Left ventricle myocardium inferior (tissue), 1 donor: ENCODE measurements around the gene REEP1. TPM values are rescaled to one million over a fixed set of nuclear protein-coding genes. Genes with fewer than 3 reads are reported as not detected.
A peak's percentile ranks its signal among the peaks of the same experiment; 100 is the strongest.

ENCODE experiments used
- DNase-seq: peaks from one replicate; pipeline ENCODE4 v3.0.0-alpha.2; 2020
- H3K27ac ChIP-seq: fragments of 200-600 bp; replicated peaks from 2 replicates; pipeline ENCODE4 v1.8.0; 2021
- H3K27me3 ChIP-seq: fragments of 200-600 bp; 2 replicates; pipeline ENCODE4 v1.8.0; 2021; ENCODE audit warnings: low read depth
- H3K36me3 ChIP-seq: fragments of 200-600 bp; 2 replicates; pipeline ENCODE4 v1.8.0; 2021
- H3K4me1 ChIP-seq: fragments of 200-600 bp; 2 replicates; pipeline ENCODE4 v1.8.0; 2021
- H3K4me3 ChIP-seq: fragments of 200-600 bp; 2 replicates; pipeline ENCODE4 v1.8.0; 2021; ENCODE audit warnings: mild to moderate bottlenecking, moderate library complexity
- H3K9me3 ChIP-seq: fragments of 200-600 bp; replicated peaks from 2 replicates; pipeline ENCODE4 v1.8.0; 2021
- intact Hi-C: fragments of 100-400 bp; cut with micrococcal nuclease; formaldehyde crosslinking; loops from one replicate; pipeline ENCODE4 v1.11.0; 2022
- total RNA-seq: library from RNA; stranded (reverse); fragmentation: NEBNext Ultra II Directional; extraction: Animal tissue kit (Norgen Biotek cat#: 25700); gene quantifications from one replicate; pipeline ENCODE4 v1.2.1, GENCODE V29; 2021
- TF ChIP-seq, protein P1 (sequence below): fragments of 200-600 bp; IDR thresholded peaks from 2 replicates; pipeline ENCODE4 v1.8.0; 2021; ENCODE audit warnings: antibody characterized with exemption, mild to moderate bottlenecking, borderline replicate concordance
- donor health status: DM: no; HTN: yes; CAD: no; lungs with severe emphysema.

REEP1 gene
- total RNA-seq, 1 donor from 2014 or later, result 30.2 TPM

GRCh38 chr2:86194751-86195054 is 142.7 kb downstream of the REEP1 start:
- intact Hi-C loops, result no loop called here
- H3K27ac ChIP-seq, result peak overlapping the region; percentile 100
- H3K27me3 ChIP-seq, result no peaks in the 10 kb centered on the region
- no peaks in the 10 kb centered on the region for H3K36me3 ChIP-seq
- H3K9me3 ChIP-seq, result no peaks in the 10 kb centered on the region
- TF ChIP-seq, protein P1, sequence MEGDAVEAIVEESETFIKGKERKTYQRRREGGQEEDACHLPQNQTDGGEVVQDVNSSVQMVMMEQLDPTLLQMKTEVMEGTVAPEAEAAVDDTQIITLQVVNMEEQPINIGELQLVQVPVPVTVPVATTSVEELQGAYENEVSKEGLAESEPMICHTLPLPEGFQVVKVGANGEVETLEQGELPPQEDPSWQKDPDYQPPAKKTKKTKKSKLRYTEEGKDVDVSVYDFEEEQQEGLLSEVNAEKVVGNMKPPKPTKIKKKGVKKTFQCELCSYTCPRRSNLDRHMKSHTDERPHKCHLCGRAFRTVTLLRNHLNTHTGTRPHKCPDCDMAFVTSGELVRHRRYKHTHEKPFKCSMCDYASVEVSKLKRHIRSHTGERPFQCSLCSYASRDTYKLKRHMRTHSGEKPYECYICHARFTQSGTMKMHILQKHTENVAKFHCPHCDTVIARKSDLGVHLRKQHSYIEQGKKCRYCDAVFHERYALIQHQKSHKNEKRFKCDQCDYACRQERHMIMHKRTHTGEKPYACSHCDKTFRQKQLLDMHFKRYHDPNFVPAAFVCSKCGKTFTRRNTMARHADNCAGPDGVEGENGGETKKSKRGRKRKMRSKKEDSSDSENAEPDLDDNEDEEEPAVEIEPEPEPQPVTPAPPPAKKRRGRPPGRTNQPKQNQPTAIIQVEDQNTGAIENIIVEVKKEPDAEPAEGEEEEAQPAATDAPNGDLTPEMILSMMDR, result no peak
- DNase-seq, result no peak
- H3K4me1 ChIP-seq, result peaks cover 74% of the 10 kb centered on the region
- H3K4me3 ChIP-seq, result peak overlapping the region; percentile 97

- peak overlapping the region; percentile 97 for H3K4me3 ChIP-seq
- H3K36me3 ChIP-seq, result no peaks in the 10 kb centered on the region
- intact Hi-C loops, result no loop called here
- H3K27ac ChIP-seq, result peak overlapping the region; percentile 100
- TF ChIP-seq, protein P1, result no peak
- H3K9me3 ChIP-seq, result no peaks in the 10 kb centered on the region
- no peak for DNase-seq
- H3K4me1 ChIP-seq, result peaks cover 75% of the 10 kb centered on the region
- H3K27me3 ChIP-seq, result no peaks in the 10 kb centered on the region
Observed at GRCh38 chr2:86193901-86194567, 143.4 kb downstream of the REEP1 start.

DNA sequence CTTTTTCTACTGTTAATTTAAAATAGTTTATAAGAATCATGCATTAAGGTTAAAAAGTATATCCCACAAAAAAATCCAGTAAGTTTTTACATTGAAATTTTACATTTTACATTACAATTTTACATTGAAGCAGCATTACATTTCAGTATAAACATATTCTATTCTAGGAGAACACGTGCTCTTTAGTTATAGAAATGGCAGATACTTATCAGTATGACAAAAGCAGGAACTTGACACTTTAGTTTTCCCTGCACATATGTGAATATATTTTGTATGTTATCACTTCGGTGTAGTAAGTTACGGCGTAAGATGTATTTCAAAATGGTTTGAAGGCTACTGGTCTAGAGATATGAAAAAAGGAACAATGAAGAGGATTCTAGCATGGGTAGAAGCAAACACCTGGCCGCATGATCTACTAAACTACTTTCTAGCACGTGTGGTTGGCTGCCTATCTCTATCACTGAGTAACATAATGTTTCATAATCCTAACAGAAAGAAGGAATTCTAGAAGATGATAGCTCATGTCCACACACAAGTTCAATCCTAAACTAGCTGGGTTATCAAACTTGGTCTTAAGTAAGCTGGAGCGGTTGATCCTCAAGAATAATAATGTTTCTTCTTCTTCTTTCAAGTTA is 147.5 kb downstream of the REEP1 start:
- no peak overlapping the region for H3K4me3 ChIP-seq
- intact Hi-C loops, result no loop called here
- peaks cover 98% of the 10 kb centered on the region for H3K4me1 ChIP-seq
- TF ChIP-seq, protein P1, result no peak
- no peak overlapping the region for H3K27ac ChIP-seq
- no peaks in the 10 kb centered on the region for H3K27me3 ChIP-seq
- no peaks in the 10 kb centered on the region for H3K9me3 ChIP-seq
- no peaks in the 10 kb centered on the region for H3K36me3 ChIP-seq
- no peak for DNase-seq

DNA sequence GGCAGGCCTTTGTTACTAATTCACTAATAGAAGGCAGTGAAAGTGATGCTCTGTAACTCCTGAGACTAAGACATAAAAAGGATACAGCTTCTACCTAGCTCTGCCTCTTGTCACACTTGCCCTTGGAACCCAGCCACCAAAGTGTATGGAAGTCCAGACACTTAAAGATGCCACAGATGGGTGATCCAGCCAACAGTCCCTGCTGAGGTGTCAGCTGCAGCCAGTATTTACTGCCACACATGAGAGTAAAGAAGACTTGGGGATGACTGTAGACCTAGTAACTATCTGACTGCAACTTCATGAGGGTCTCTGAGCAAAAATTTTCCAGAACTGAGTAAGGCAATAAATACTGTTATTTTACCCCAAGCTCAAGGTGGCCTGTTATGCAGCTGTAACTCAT is 151.0 kb downstream of the REEP1 start:
- Histone ChIP-seq H3K27me3 (no peaks in the 10 kb centered on the region), H3K4me3 (no peak overlapping the region), H3K4me1 (peaks cover 100% of the 10 kb centered on the region), H3K9me3 (no peaks in the 10 kb centered on the region), H3K36me3 (no peaks in the 10 kb centered on the region), H3K27ac (peak overlapping the region; percentile 74)
- DNase-seq, result no peak
- TF ChIP-seq, protein P1, result no peak
- intact Hi-C loops, result no loop called here

DNA sequence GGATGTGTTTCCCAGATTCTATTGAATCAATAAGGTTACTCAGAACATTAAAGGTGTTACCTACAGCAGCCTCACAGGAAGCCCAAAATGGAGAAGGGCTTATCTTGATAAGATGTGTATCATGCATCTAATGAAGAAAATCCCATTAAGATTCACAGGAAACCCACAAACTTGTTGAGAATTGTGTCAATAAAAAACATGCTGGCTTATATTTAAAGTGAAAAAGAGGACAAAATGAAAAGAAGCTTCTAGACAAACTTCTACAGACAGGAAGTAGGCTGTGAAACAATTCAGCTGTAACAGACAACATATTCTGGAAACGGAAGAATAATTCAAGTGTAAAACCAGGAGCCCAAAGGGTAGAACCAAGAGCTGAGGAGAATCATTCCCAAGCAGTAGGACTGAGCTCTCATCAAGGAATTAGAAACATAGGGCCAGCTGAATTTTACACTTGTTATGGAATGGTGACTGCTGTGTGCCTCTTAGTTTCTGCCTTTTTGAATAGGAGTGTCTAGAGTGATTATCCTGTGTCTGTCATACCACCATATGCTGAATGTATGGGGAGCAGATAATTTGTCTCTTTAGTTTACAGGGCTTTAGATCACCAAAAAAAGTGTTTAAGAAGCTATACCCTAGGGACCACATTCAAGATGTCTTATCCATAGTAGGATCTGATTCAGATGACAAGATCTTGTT is 151.8 kb downstream of the REEP1 start:
- Histone ChIP-seq H3K27ac (peak overlapping the region; percentile 74), H3K9me3 (no peaks in the 10 kb centered on the region), H3K4me3 (peak overlapping the region; percentile 43), H3K36me3 (peaks cover 5% of the 10 kb centered on the region), H3K27me3 (no peaks in the 10 kb centered on the region), H3K4me1 (peaks cover 99% of the 10 kb centered on the region)
- intact Hi-C loops, result no loop called here
- TF ChIP-seq, protein P1, result no peak
- no peak for DNase-seq
